22Rv1 (cell line): ENCODE data around the gene NECAB3.

Experiments used
- ZFX ChIP-seq: fragments of 450-650 bp; IDR thresholded peaks from 2 replicates; pipeline ENCODE4 v1.6.1; 2017; ENCODE audit warnings: antibody characterized with exemption, borderline replicate concordance
- TF ChIP-seq, protein P1 (sequence below): fragments of 450-650 bp; IDR thresholded peaks from 2 replicates; pipeline ENCODE4 v1.5.1; 2017; ENCODE audit warnings: mild to moderate bottlenecking

DNA sequence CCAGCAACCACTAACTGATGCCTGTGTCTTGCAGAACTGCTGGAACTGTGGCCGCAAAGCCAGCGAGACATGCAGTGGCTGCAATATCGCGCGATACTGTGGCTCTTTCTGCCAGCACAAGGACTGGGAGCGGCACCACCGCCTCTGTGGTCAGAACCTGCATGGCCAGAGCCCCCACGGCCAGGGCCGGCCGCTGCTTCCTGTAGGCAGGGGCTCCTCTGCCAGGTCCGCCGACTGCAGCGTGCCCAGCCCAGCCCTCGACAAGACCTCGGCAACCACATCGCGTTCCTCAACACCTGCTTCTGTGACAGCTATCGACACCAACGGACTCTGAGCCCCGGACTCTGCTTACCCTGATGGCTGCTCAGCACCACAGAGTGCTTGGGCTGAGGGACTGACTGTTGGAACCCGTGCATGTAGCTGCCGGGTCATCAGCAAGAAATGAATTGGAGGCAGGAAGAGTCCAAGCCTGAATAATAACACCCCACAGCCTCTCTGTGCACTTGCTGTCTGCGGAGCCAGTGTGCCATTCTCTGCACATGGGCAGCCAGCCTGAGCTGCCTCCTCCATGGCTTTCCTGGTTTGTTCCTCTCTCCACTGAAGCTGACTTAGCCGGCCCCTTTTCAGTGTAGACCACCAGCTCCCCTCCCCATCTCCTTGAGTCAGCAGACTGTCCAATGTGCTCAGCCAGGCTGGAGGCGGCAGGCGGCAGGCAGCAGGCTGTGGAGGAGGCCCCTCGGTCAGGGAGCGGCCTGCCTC is 29.7 kb downstream of the NECAB3 start:
- TF ChIP-seq, protein P1, sequence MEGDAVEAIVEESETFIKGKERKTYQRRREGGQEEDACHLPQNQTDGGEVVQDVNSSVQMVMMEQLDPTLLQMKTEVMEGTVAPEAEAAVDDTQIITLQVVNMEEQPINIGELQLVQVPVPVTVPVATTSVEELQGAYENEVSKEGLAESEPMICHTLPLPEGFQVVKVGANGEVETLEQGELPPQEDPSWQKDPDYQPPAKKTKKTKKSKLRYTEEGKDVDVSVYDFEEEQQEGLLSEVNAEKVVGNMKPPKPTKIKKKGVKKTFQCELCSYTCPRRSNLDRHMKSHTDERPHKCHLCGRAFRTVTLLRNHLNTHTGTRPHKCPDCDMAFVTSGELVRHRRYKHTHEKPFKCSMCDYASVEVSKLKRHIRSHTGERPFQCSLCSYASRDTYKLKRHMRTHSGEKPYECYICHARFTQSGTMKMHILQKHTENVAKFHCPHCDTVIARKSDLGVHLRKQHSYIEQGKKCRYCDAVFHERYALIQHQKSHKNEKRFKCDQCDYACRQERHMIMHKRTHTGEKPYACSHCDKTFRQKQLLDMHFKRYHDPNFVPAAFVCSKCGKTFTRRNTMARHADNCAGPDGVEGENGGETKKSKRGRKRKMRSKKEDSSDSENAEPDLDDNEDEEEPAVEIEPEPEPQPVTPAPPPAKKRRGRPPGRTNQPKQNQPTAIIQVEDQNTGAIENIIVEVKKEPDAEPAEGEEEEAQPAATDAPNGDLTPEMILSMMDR = no peak
- TF ChIP-seq ZFX = no peak
